Articular chondrocyte of knee joint (primary cell): ENCODE data around the gene TRAIP. TPM values are rescaled to one million over a fixed set of nuclear protein-coding genes. Genes with fewer than 3 reads are reported as not detected.

Experiments
- small RNA-seq: library from RNA; depleted of rRNA; stranded (forward); fragments of <200 nt; gene quantifications from one replicate; pipeline ENCODE3, GENCODE V24; 2012
- total RNA-seq: library from RNA; depleted of rRNA; stranded (reverse); fragments of >200 nt; gene quantifications from 2 replicates; pipeline ENCODE4 v1.2.3, GENCODE V29; 2012

The TRAIP gene, protein sequence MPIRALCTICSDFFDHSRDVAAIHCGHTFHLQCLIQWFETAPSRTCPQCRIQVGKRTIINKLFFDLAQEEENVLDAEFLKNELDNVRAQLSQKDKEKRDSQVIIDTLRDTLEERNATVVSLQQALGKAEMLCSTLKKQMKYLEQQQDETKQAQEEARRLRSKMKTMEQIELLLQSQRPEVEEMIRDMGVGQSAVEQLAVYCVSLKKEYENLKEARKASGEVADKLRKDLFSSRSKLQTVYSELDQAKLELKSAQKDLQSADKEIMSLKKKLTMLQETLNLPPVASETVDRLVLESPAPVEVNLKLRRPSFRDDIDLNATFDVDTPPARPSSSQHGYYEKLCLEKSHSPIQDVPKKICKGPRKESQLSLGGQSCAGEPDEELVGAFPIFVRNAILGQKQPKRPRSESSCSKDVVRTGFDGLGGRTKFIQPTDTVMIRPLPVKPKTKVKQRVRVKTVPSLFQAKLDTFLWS
- 2.1 and 3.1 TPM in 2 replicates for total RNA-seq

DNA sequence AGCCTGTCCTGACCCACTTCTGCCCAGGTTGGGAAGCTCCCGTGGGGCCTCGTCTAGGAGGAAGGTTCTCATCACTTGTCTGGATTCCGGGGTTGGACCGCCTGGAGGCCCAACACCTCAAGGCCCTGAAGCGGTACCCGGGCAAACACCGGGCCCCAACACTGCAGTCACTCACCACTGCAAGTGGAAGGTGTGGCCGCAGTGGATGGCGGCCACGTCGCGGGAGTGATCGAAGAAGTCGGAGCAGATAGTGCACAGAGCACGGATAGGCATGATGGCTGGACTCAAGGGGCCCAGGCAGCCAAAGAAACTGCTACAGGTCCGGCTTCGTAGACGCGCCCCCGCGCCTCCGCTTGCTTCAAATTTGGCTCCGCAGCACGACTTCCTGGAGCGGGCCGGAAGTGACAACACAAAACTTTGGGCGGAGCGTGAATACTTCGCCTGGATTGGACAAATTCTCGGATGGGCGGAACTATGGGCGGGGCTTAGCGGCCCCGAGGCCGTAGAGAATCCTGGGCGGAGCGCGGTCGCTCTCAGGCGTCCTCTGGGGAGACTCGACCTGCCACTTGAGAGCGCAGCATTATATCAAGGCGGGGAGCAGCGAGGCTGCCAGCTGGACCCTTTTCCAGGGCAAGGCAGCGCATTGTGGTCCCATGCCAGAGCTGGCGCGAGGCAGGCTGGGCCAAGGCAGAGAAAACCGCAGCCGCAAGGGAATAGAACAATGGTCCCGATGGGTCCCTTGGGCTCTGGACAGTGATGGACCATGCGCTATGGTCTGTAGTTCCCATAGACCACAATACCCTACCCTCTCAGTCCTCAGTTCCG, at the start of gene TRAIP:
TSS of gene TRAIP (minus strand) at position 384 of the 825 bp plus-strand sequence. CDS start at position 273, 111 bp downstream.

DNA sequence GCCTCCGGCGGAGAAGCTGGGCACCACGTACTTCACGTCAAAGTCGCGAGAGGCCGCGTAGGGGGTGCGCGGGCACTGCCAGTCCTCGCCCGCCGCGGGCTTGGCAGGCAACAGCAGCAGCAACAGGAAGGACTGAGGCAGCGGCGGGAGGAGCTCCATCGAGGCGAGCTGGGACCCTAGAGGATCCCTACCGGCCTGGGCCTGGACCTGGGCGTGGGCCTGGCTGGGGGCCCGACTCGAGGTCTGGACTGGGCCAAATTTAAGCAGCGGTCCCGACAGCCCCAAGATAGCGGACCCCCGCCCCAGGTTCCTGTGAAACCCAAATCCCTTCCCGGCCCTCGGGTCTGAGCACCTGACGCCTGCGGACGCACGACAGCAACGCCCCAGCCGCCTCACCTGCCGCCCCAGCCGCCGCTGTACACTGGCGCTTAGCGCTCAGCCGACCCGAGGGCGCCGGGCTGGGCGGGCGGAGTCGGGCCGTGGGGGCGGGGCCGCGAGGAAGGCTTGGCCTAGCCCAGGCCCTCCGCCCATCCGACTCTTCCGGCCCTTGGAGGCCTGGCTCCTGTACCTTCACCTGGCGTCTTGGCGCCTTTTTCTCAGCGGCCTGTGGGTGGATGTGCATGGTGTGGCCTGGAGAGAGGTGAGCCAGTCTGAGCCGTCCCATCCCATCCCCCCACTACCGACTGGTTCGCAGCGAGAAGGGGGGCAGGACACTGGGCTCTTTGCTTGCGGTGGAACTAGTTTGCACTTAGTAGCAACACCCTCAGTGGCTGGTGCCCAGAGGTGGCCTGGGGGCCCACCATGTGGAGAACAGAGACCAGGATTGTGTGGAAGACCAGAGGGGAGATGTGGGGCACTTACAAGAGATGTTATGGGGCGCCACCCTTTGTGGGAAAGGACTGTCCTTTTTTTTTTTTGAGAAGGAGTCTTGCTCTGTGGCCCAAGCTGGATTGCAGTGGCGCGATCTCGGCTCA, 47.4 kb upstream of the TRAIP start, which contains the start of gene MST1R:
TSS of gene MST1R (minus strand) at position 423 of the 974 bp plus-strand sequence. CDS start at position 159, 264 bp downstream.

DNA sequence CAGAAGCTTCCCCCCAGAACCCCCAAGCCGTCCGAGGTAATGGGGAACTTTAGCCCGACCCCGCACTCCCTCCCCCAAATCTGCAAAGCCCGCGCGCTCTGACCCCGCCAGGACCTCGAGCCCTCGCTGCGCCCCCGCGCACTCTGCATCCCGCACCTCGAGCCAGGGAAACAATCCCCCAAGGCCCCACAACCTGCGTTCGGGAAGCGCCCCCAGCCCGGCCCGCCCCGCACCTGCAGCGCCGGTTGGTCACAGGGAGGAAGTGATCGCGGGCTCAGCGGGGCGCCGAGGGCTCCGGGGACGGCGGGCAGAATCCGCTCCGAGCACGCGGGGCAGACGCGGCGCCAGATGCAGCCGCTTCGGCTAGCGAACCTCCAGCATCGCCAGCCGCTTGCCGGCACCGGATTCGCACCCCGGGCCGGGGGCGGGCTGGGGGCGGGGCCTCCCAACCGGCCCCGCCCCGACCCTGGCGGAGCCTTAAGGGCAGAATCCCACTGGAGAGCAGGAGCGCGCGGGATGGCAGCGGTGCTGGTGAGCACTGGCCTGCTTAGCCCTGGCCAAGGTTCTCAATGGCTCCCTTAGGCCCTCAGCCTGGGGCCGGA, 13.3 kb upstream of the TRAIP start, which contains the start of gene CAMKV:
TSS of gene CAMKV (minus strand) at position 382 of the 602 bp plus-strand sequence. CDS start 7,518 bp downstream, outside the sequence.

DNA sequence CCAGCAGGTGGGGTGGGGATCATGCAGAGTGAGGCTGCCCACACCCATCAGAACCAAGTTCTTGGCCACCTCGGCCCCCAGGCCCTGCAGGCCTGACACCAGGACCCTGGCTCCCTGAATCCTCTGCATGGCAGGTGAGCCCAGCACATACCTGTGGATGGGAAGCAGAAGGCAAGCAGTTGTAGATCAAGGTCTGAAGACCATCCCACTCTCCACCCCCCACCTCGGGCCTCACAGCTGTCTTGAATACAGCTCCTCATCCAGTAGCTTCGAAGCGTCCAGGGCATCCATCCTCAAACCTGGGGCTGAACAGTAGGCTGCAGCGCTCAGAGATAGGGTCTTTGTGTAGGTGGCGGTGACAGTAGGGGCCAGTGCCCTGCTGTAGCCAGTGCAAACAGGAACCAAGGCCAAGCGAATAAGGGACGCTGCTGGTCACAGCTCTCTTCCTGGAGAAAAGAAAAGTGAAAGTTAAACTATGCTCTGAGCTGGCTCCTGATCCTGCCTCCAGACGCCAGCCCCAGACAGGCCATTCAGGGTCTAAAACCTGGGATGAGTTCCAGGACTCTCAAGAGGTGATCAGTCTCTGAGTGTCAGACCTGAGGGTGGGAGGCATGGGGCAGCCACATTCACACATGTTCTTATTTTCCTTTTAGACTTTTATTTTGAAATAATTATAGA, 42.7 kb downstream of the TRAIP start, which contains the start of gene UBA7:
TSS of gene UBA7 (minus strand) at position 457 of the 678 bp plus-strand sequence. CDS start at position 291, 166 bp downstream.

DNA sequence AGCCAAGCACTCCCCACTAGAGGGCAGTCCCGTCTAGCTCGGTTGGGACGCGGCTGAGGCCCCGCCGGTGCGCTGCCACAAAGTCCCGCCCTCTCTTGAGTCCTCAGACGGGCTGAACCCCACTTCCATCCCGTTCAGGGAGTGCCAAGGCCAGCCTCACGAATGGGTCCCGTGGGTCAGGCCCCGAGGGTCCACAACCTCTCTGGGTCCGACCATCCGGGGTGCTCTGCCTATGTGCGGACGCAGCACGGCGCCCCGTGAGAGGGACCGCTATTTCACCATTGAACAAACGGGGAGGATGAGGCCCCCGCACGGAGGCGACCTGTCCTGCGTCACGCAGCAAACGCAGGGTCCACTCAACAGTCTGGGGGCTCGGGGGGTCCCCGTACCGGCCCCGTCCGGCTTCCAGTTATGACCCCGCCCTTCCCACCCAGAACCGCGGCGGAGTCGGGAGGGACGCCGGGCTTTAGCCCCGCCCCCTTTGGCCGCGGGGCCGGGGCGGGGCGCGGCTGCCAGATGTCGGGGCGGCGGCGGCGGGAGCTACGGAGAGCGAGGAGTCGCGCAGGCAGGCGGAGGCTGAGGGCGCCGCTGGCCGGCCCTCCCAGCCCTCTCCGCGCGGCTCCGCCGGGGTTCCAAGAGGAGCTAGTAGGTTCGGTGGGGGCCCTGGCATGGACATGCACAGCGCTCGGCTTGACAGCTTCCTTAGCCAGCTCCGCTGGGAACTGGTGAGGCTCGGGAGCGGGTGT, 53.5 kb downstream of the TRAIP start, which contains the start of gene INKA1:
TSS of gene INKA1 (plus strand) at position 543 of the 746 bp plus-strand sequence. CDS start at position 675, 132 bp downstream.

DNA sequence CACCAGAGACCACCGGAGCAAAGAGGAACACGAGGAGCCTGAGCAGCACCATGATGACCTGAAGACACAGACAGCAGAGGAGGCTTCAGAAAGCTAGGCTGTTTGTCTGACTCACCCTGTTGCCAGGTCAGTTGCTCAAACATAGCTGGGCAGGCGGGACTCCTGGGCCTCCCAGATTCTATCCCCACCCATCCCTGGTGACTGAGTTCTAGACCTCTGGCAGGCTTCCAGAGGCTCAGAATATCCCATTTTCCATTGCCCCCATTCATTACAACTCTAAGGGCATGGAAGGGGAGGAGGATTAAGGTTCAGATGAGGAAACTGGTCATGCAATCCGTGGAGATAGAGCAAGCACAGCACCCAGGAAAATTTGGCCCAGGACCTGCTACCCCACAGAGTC, 56.6 kb downstream of the TRAIP start, which contains the start of gene CDHR4:
TSS of gene CDHR4 (minus strand) at position 113 of the 400 bp plus-strand sequence. CDS start at position 52, 61 bp downstream.

DNA sequence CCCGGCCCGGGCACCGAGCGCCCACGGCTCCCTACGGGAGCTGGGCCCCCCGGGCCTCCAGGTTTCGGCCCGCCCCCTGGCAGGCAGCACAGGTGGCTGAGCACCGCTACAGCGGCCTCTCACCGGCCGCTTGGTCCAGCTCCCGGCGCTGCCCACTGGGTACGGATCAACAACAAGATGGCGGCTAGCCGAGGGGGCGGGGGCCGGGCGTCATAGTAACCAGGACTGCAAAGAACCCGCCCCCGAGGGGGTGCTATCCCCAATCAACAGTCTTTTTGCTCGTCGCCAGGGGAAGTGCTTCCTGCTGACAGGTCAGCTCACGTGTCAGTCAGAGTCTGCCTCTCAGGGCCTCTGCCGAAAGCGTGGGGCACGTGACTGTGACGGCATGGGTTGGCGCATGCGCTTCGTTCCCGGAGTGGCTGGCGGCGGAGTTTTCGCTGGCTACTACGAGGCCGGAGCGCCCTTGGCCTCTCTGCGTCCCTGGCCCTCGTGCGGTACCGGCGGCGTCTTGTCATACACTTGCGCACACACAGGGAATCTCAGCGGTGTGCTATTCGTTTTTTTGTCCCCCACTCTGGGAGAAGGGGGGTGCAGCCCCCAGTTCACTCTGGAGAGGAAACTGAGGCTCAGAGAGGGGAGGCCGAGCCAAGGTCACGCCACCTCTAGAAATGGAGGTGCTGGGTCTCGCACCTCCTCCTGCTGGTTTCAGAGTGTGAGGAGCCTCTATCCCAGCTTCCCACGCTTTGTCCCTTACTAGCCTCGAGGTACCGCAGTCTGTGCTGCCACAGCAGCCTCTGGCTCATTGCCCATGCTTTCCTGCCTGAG, 69.8 kb downstream of the TRAIP start, which contains the start of gene IP6K1:
TSS of gene IP6K1 (minus strand) at position 186 of the 825 bp plus-strand sequence. CDS start 38,502 bp downstream, outside the sequence.

Small RNA genes within 50 kb of the gene (small RNA-seq; reads per million reads assigned to genes)
- gene RN7SL217P, result not detected

Other genes starting within 250 kb of the TRAIP start
- 70.7 and 85.2 TPM in 2 replicates for gene APEH, start 182.2 kb downstream of the TRAIP start, total RNA-seq
- gene MST1, start 167.1 kb downstream of the TRAIP start, total RNA-seq, result 3.1 and 3.6 TPM in 2 replicates
- gene RNF123, start 167.0 kb downstream of the TRAIP start, total RNA-seq, result 12.4 and 16.3 TPM in 2 replicates
- 0.32 TPM in 1 of 2 replicates, not detected in the other for gene AMIGO3, start 136.9 kb downstream of the TRAIP start, total RNA-seq
- 20.6 and 22.3 TPM in 2 replicates for gene GMPPB, start 132.6 kb downstream of the TRAIP start, total RNA-seq
- gene IP6K1, start 70.0 kb downstream of the TRAIP start, total RNA-seq, result 39.3 and 40.9 TPM in 2 replicates
- gene CDHR4, start 56.7 kb downstream of the TRAIP start, total RNA-seq, result 0.13 TPM in 1 of 2 replicates, not detected in the other
- 2.5 and 2.8 TPM in 2 replicates for gene INKA1, start 53.3 kb downstream of the TRAIP start, total RNA-seq
- 49.7 and 53.4 TPM in 2 replicates for gene UBA7, start 42.6 kb downstream of the TRAIP start, total RNA-seq
- gene CAMKV, start 13.3 kb upstream of the TRAIP start, total RNA-seq, result not detected in 2 replicates
- 0.97 and 1.3 TPM in 2 replicates for gene MST1R, start 47.3 kb upstream of the TRAIP start, total RNA-seq
- gene MON1A, start 73.2 kb upstream of the TRAIP start, total RNA-seq, result 9.7 and 10.1 TPM in 2 replicates
- 66.6 and 68.1 TPM in 2 replicates for gene RBM6, start 83.6 kb upstream of the TRAIP start, total RNA-seq
- 160 TPM in 2 replicates for gene RBM5, start 232.4 kb upstream of the TRAIP start, total RNA-seq